Measurements from ENCODE around the gene CHMP4B.

Gene CHMP4B

GRCh38 chr20:33822423-33822822 lies 11.3 kb downstream of the CHMP4B start:
- DNase-seq, result no peak

GRCh38 chr20:33822991-33823390 lies 11.8 kb downstream of the CHMP4B start:
- DNase-seq, result no peak

- no peak for DNase-seq
Measured at GRCh38 chr20:33824852-33825251, 13.7 kb downstream of the CHMP4B start.

- no peak for DNase-seq
Measured at GRCh38 chr20:33825340-33826269, 14.5 kb downstream of the CHMP4B start.

- DNase-seq, result no peak
Measured at GRCh38 chr20:33826270-33826897, 15.2 kb downstream of the CHMP4B start.

- no peak for DNase-seq
Measured at GRCh38 chr20:33827109-33827508, 16.0 kb downstream of the CHMP4B start.

- no peak for DNase-seq
Measured at GRCh38 chr20:33827634-33828325, 16.6 kb downstream of the CHMP4B start.

GRCh38 chr20:33828326-33828844 lies 17.2 kb downstream of the CHMP4B start:
- no peak for DNase-seq

- no peak for DNase-seq
Measured at GRCh38 chr20:33828967-33829560, 17.9 kb downstream of the CHMP4B start.

GRCh38 chr20:33829636-33830035 lies 18.5 kb downstream of the CHMP4B start:
- DNase-seq, result no peak

- DNase-seq, result no peak
Measured at GRCh38 chr20:33830371-33830770, 19.2 kb downstream of the CHMP4B start.

- no peak for DNase-seq
Measured at GRCh38 chr20:33832103-33832804, 21.1 kb downstream of the CHMP4B start.

- DNase-seq, result no peak
Measured at GRCh38 chr20:33833333-33833732, 22.2 kb downstream of the CHMP4B start.

- DNase-seq, result no peak
Measured at GRCh38 chr20:33835615-33836172, 24.5 kb downstream of the CHMP4B start.

- no peak for DNase-seq
Measured at GRCh38 chr20:33836277-33836676, 25.1 kb downstream of the CHMP4B start.

GRCh38 chr20:33837096-33837830 lies 26.1 kb downstream of the CHMP4B start:
- no peak for DNase-seq

GRCh38 chr20:33838035-33838864 lies 27.1 kb downstream of the CHMP4B start:
- DNase-seq, result no peak

- peak; percentile 53 for DNase-seq
Measured at GRCh38 chr20:33839591-33839990, 28.4 kb downstream of the CHMP4B start.

GRCh38 chr20:33840160-33840559 lies 29.0 kb downstream of the CHMP4B start:
- DNase-seq, result no peak

GRCh38 chr20:33840759-33841435 lies 29.7 kb downstream of the CHMP4B start:
- no peak for DNase-seq

All from NCI-H1092 (cell line).